ENCODE measurements around the gene LYPD1. TPM values are rescaled to one million over a fixed set of nuclear protein-coding genes. Genes with fewer than 3 reads are reported as not detected.

The LYPD1 gene
- total and polyA plus RNA-seq, 10 of the 15 experiments (the other 5 are each of a cell fraction or from before 2014, with no cell fraction given) = not detected

GRCh38 chr2:132659331-132659730 is 10.7 kb downstream of the LYPD1 start (continued):
- TF ChIP-seq CBFB (IDR thresholded peaks at IDR 0.05; ENCODE audit: low read depth) (no peak), SREBF2 (IDR thresholded peaks at IDR 0.05; ENCODE audit: low read length) (no peak)
- TF ChIP-seq, protein P1, sequence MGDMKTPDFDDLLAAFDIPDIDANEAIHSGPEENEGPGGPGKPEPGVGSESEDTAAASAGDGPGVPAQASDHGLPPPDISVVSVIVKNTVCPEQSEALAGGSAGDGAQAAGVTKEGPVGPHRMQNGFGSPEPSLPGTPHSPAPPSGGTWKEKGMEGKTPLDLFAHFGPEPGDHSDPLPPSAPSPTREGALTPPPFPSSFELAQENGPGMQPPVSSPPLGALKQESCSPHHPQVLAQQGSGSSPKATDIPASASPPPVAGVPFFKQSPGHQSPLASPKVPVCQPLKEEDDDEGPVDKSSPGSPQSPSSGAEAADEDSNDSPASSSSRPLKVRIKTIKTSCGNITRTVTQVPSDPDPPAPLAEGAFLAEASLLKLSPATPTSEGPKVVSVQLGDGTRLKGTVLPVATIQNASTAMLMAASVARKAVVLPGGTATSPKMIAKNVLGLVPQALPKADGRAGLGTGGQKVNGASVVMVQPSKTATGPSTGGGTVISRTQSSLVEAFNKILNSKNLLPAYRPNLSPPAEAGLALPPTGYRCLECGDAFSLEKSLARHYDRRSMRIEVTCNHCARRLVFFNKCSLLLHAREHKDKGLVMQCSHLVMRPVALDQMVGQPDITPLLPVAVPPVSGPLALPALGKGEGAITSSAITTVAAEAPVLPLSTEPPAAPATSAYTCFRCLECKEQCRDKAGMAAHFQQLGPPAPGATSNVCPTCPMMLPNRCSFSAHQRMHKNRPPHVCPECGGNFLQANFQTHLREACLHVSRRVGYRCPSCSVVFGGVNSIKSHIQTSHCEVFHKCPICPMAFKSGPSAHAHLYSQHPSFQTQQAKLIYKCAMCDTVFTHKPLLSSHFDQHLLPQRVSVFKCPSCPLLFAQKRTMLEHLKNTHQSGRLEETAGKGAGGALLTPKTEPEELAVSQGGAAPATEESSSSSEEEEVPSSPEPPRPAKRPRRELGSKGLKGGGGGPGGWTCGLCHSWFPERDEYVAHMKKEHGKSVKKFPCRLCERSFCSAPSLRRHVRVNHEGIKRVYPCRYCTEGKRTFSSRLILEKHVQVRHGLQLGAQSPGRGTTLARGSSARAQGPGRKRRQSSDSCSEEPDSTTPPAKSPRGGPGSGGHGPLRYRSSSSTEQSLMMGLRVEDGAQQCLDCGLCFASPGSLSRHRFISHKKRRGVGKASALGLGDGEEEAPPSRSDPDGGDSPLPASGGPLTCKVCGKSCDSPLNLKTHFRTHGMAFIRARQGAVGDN (IDR thresholded peaks at IDR 0.05) = no peak

DNA sequence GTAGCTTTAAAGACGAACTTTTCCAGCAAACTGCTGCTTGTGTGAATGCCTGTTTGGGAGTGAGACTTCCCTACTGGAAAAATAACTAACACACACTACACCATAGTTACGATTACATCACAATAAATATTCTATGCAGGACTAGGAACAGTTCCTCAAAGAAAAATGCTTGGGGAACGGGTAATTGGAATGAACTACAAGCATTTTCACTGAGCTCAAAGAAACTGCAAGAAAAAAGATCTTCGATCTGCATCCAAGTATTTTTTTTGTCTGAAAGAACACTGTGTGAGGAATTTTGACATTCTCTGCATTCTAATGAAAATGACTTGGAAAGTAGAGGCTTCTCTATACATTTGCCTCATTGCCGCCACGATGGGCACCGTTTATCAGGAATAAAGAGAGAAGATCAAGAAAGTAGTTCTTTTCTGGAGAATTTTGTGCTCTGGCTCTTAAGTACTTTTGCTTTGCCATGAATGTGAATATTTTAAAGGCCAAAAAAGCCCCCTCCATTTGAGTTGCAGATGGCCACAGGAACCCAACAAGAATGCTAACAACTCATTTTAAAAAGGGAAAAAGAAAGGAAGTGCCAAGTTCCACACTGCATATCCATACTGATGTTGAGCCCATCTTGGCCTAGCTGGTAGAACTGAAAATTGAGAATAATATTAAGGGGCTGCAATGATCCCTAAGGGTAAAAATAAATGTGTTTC is 13.6 kb downstream of the LYPD1 start:
- intact Hi-C loops (cut with micrococcal nuclease; ENCODE audit: unreplicated experiment) = no loop called here
- 6% methylated on average over 7 of the region's 7 CpGs for WGBS (ENCODE audit: insufficient coverage, insufficient replicate concordance, low lambda C conversion rate, missing lambda C conversion rate)
- H3K4me1 ChIP-seq (ENCODE audit: control insufficient read depth, insufficient read depth, low read length) = no peaks in the 10 kb centered on the region
- ChIA-PET SMC1A (ENCODE audit: uncharacterized antibody, unreplicated experiment) (no interaction called here), CTCF (interaction anchor here (0.8 kb wide), 1 partner anchor 10 kb away, joined by 3 read pairs; no protein-coding TSS in a partner anchor), RAD21 (ENCODE audit: unreplicated experiment) (no interaction called here), POLR2A (no interaction called here)
- no peak overlapping the region for H3K4me3 ChIP-seq
- no peaks in the 10 kb centered on the region for H3K9me3 ChIP-seq (replicated peaks; ENCODE audit: control insufficient read depth, insufficient read depth, low read length)
- no peak overlapping the region for H2AFZ ChIP-seq (ENCODE audit: control insufficient read depth, low read depth, low read length)
- no peaks in the 10 kb centered on the region for H4K20me1 ChIP-seq (ENCODE audit: control insufficient read depth, insufficient read depth)
- ATAC-seq (no peak), DNase-seq (ENCODE audit: low read depth, low spot score) (no peak), FAIRE-seq (no peak)
- H3K4me2 ChIP-seq (ENCODE audit: control insufficient read depth, insufficient read depth) = no peak overlapping the region
- H3K36me3 ChIP-seq (ENCODE audit: control insufficient read depth in 2 of 2, insufficient read depth in 2 of 2, low read length in 1 of 2) = no peaks in the 10 kb centered on the region
- H3K27me3 ChIP-seq (replicated peaks in 1 of 2; ENCODE audit: control insufficient read depth in 2 of 2, insufficient read depth in 2 of 2, low read length in 1 of 2) = no peaks in the 10 kb centered on the region; a peak in 1 of 4 replicates
- BruUV-seq (replicated peaks) = no TSS peak
- TF ChIP-seq CBFB (IDR thresholded peaks at IDR 0.05; ENCODE audit: low read depth) (no peak), NFYA (IDR thresholded peaks at IDR 0.05; ENCODE audit: borderline replicate concordance, low read depth, low read length) (no peak), KDM1A (IDR thresholded peaks at IDR 0.05; ENCODE audit: borderline replicate concordance) (no peak), NFIC (IDR thresholded peaks at IDR 0.05; ENCODE audit: low read depth, low read length) (no peak), EP300 (IDR thresholded peaks at IDR 0.05; ENCODE audit: borderline replicate concordance in 1 of 2, control insufficient read depth in 1 of 2, low read depth in 2 of 2, low read length in 2 of 2) (no peak), ZNF274 (IDR thresholded peaks at IDR 0.05; ENCODE audit: insufficient read depth, insufficient read length) (no peak), SP1 (IDR thresholded peaks at IDR 0.05; ENCODE audit: low read depth, low read length) (no peak)
- TF ChIP-seq, protein P2, sequence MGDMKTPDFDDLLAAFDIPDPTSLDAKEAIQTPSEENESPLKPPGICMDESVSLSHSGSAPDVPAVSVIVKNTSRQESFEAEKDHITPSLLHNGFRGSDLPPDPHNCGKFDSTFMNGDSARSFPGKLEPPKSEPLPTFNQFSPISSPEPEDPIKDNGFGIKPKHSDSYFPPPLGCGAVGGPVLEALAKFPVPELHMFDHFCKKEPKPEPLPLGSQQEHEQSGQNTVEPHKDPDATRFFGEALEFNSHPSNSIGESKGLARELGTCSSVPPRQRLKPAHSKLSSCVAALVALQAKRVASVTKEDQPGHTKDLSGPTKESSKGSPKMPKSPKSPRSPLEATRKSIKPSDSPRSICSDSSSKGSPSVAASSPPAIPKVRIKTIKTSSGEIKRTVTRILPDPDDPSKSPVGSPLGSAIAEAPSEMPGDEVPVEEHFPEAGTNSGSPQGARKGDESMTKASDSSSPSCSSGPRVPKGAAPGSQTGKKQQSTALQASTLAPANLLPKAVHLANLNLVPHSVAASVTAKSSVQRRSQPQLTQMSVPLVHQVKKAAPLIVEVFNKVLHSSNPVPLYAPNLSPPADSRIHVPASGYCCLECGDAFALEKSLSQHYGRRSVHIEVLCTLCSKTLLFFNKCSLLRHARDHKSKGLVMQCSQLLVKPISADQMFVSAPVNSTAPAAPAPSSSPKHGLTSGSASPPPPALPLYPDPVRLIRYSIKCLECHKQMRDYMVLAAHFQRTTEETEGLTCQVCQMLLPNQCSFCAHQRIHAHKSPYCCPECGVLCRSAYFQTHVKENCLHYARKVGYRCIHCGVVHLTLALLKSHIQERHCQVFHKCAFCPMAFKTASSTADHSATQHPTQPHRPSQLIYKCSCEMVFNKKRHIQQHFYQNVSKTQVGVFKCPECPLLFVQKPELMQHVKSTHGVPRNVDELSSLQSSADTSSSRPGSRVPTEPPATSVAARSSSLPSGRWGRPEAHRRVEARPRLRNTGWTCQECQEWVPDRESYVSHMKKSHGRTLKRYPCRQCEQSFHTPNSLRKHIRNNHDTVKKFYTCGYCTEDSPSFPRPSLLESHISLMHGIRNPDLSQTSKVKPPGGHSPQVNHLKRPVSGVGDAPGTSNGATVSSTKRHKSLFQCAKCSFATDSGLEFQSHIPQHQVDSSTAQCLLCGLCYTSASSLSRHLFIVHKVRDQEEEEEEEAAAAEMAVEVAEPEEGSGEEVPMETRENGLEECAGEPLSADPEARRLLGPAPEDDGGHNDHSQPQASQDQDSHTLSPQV (IDR thresholded peaks at IDR 0.05) = no peak
- no peak overlapping the region for H3K27ac ChIP-seq (ENCODE audit: control insufficient read depth, insufficient read depth)
- no peaks in the 10 kb centered on the region for H3K79me2 ChIP-seq (ENCODE audit: control insufficient read depth, insufficient read depth, low read length)
- no peak overlapping the region for H3K9ac ChIP-seq (ENCODE audit: control insufficient read depth, insufficient read depth, low read length)
- in situ Hi-C loops (cut with MboI) = no loop called here
